AG09309 (cell line): Measurements from ENCODE around the gene AGAP1.

Experiments used
- DNase-seq: peaks from one replicate; pipeline ENCODE4 v3.0.0-alpha.2; 2010; ENCODE audit warnings: low read depth
- H3K4me3 ChIP-seq: 2 replicates; pipeline ENCODE4 v1.5.1; 2011; ENCODE audit warnings: mild to moderate bottlenecking, low read depth, low read length, moderate library complexity; ENCODE audit not compliant: control insufficient read depth
- CTCF ChIP-seq: IDR thresholded peaks from 2 replicates; pipeline ENCODE4 v1.5.1; 2011; ENCODE audit warnings: mild to moderate bottlenecking, low read depth, low read length, inconsistent platforms; ENCODE audit not compliant: insufficient read depth, control insufficient read depth; ENCODE audit errors: missing control alignments

The AGAP1 gene

GRCh38 chr2:235533616-235534385 lies 40.0 kb downstream of the AGAP1 start:
- no peak for TF ChIP-seq CTCF
- no peak for DNase-seq
- no peak overlapping the region for H3K4me3 ChIP-seq

GRCh38 chr2:235534678-235535422 lies 41.0 kb downstream of the AGAP1 start:
- TF ChIP-seq CTCF = no peak
- H3K4me3 ChIP-seq = no peak overlapping the region
- no peak for DNase-seq

- no peak for DNase-seq
- no peak for TF ChIP-seq CTCF
- H3K4me3 ChIP-seq = no peak overlapping the region
These were observed 41.7 kb downstream of the AGAP1 start for GRCh38 chr2:235535423-235536130.

- H3K4me3 ChIP-seq = no peak overlapping the region
- no peak for DNase-seq
- TF ChIP-seq CTCF = no peak
These were observed 42.9 kb downstream of the AGAP1 start for GRCh38 chr2:235536711-235537110.

GRCh38 chr2:235537186-235537585 lies 43.3 kb downstream of the AGAP1 start:
- DNase-seq = no peak
- TF ChIP-seq CTCF = no peak
- no peak overlapping the region for H3K4me3 ChIP-seq

- no peak overlapping the region for H3K4me3 ChIP-seq
- TF ChIP-seq CTCF = no peak
- no peak for DNase-seq
These were observed 43.7 kb downstream of the AGAP1 start for GRCh38 chr2:235537587-235537986.
